Measurements from ENCODE around the gene MS4A15. TPM values are rescaled to one million over a fixed set of nuclear protein-coding genes. Genes with fewer than 3 reads are reported as not detected.
A peak's percentile ranks its signal among the peaks of the same experiment; 100 is the strongest.

Gene MS4A15
- total RNA-seq, 2 donors from 2014 or later = not detected

- Mint-ChIP-seq H3K4me3 (no peak overlapping the region), H3K27ac (no peak overlapping the region), H3K27me3 (peaks cover 16 to 47% of the 10 kb centered on the region in 2 donors), H3K4me1 (ENCODE audit: low read depth in 2 of 2) (no peaks in the 10 kb centered on the region), H3K9me3 (no peaks in the 10 kb centered on the region), H3K36me3 (no peaks in the 10 kb centered on the region)
- ATAC-seq = no peak
- DNase-seq (ENCODE audit: low spot score) = no peak
Observed at GRCh38 chr11:60761436-60762190, 4.9 kb downstream of the MS4A15 start.

- Mint-ChIP-seq H3K27me3 (peaks cover 19 to 48% of the 10 kb centered on the region in 2 donors), H3K4me3 (no peak overlapping the region), H3K27ac (no peak overlapping the region), H3K9me3 (no peaks in the 10 kb centered on the region), H3K4me1 (ENCODE audit: low read depth in 2 of 2) (no peaks in the 10 kb centered on the region), H3K36me3 (no peaks in the 10 kb centered on the region)
- no peak for DNase-seq (ENCODE audit: low spot score)
- ATAC-seq = no peak
Observed at GRCh38 chr11:60762851-60763691, 6.4 kb downstream of the MS4A15 start.

- Mint-ChIP-seq H3K4me1 (ENCODE audit: low read depth in 2 of 2) (no peaks in the 10 kb centered on the region), H3K27me3 (peaks cover 24 to 50% of the 10 kb centered on the region in 2 donors), H3K9me3 (no peaks in the 10 kb centered on the region), H3K4me3 (no peak overlapping the region), H3K36me3 (no peaks in the 10 kb centered on the region), H3K27ac (no peak overlapping the region)
- DNase-seq (ENCODE audit: low spot score) (no peak), ATAC-seq (no peak)
Observed at GRCh38 chr11:60763692-60764369, 7.2 kb downstream of the MS4A15 start.

GRCh38 chr11:60764879-60765278, 8.2 kb downstream of the MS4A15 start:
- ATAC-seq = no peak
- H3K27me3 Mint-ChIP-seq = peaks cover 20 to 42% of the 10 kb centered on the region in 2 donors
- no peaks in the 10 kb centered on the region for H3K4me1 Mint-ChIP-seq (ENCODE audit: low read depth in 2 of 2)
- no peaks in the 10 kb centered on the region for H3K36me3 Mint-ChIP-seq
- no peaks in the 10 kb centered on the region for H3K9me3 Mint-ChIP-seq
- no peak for DNase-seq (ENCODE audit: low spot score)
- no peak overlapping the region for H3K27ac Mint-ChIP-seq
- H3K4me3 Mint-ChIP-seq = no peak overlapping the region

- Mint-ChIP-seq H3K4me3 (no peak overlapping the region), H3K4me1 (ENCODE audit: low read depth in 2 of 2) (no peaks in the 10 kb centered on the region), H3K36me3 (no peaks in the 10 kb centered on the region), H3K9me3 (no peaks in the 10 kb centered on the region), H3K27me3 (peaks cover 15 to 37% of the 10 kb centered on the region in 2 donors), H3K27ac (no peak overlapping the region)
- DNase-seq (ENCODE audit: low spot score) (no peak), ATAC-seq (no peak)
Observed at GRCh38 chr11:60765355-60765754, 8.7 kb downstream of the MS4A15 start.

GRCh38 chr11:60766547-60766946, 9.9 kb downstream of the MS4A15 start:
- no peak overlapping the region for H3K27ac Mint-ChIP-seq
- H3K27me3 Mint-ChIP-seq = peaks cover 11 to 31% of the 10 kb centered on the region in 2 donors

GRCh38 chr11:60767388-60767811, 10.7 kb downstream of the MS4A15 start:
- DNase-seq (ENCODE audit: low spot score) = no peak
- ATAC-seq = peak in 1 of 2 donors; percentile 4
- H3K36me3 Mint-ChIP-seq = no peaks in the 10 kb centered on the region
- no peak overlapping the region for H3K27ac Mint-ChIP-seq
- no peaks in the 10 kb centered on the region for H3K4me1 Mint-ChIP-seq (ENCODE audit: low read depth in 2 of 2)
- H3K4me3 Mint-ChIP-seq = no peak overlapping the region
- no peaks in the 10 kb centered on the region for H3K9me3 Mint-ChIP-seq
- peaks cover 11 to 35% of the 10 kb centered on the region in 2 donors for H3K27me3 Mint-ChIP-seq

More at GRCh38 chr11:60766547-60766946, 9.9 kb downstream of the MS4A15 start:
- no peak for ATAC-seq
- H3K4me1 Mint-ChIP-seq (ENCODE audit: low read depth in 2 of 2) = no peaks in the 10 kb centered on the region
- no peak for DNase-seq (ENCODE audit: low spot score)
- H3K9me3 Mint-ChIP-seq = no peaks in the 10 kb centered on the region
- no peaks in the 10 kb centered on the region for H3K36me3 Mint-ChIP-seq
- no peak overlapping the region for H3K4me3 Mint-ChIP-seq

GRCh38 chr11:60768202-60768601, 11.5 kb downstream of the MS4A15 start:
- DNase-seq (ENCODE audit: low spot score) (no peak), ATAC-seq (no peak)
- Mint-ChIP-seq H3K4me3 (no peak overlapping the region), H3K9me3 (no peaks in the 10 kb centered on the region), H3K27me3 (peaks cover 11 to 35% of the 10 kb centered on the region in 2 donors), H3K4me1 (ENCODE audit: low read depth in 2 of 2) (no peaks in the 10 kb centered on the region), H3K27ac (no peak overlapping the region), H3K36me3 (no peaks in the 10 kb centered on the region)

- Mint-ChIP-seq H3K4me3 (no peak overlapping the region), H3K27ac (no peak overlapping the region), H3K27me3 (peaks cover 11 to 29% of the 10 kb centered on the region in 2 donors), H3K4me1 (ENCODE audit: low read depth in 2 of 2) (no peaks in the 10 kb centered on the region), H3K36me3 (no peaks in the 10 kb centered on the region), H3K9me3 (no peaks in the 10 kb centered on the region)
- DNase-seq (ENCODE audit: low spot score) (no peak), ATAC-seq (no peak)
Observed at GRCh38 chr11:60769273-60769672, 12.6 kb downstream of the MS4A15 start.

- peaks cover 0 to 5% of the 10 kb centered on the region in 2 donors for H3K4me1 Mint-ChIP-seq (ENCODE audit: low read depth in 2 of 2)
- ATAC-seq (peak in 1 of 2 donors; percentile 11), DNase-seq (ENCODE audit: low spot score) (no peak)
- H3K27me3 Mint-ChIP-seq = peaks cover 11 to 26% of the 10 kb centered on the region in 2 donors
- H3K27ac Mint-ChIP-seq = no peak overlapping the region
- no peaks in the 10 kb centered on the region for H3K9me3 Mint-ChIP-seq
- H3K36me3 Mint-ChIP-seq = no peaks in the 10 kb centered on the region
- H3K4me3 Mint-ChIP-seq = no peak overlapping the region
Observed at GRCh38 chr11:60769811-60770210, 13.1 kb downstream of the MS4A15 start.

GRCh38 chr11:60771146-60771545, 14.5 kb downstream of the MS4A15 start:
- Mint-ChIP-seq H3K9me3 (no peaks in the 10 kb centered on the region), H3K27ac (no peak overlapping the region), H3K27me3 (peaks cover 11 to 25% of the 10 kb centered on the region in 2 donors), H3K36me3 (no peaks in the 10 kb centered on the region), H3K4me3 (no peak overlapping the region), H3K4me1 (ENCODE audit: low read depth in 2 of 2) (peaks cover 0 to 8% of the 10 kb centered on the region in 2 donors)
- ATAC-seq = no peak
- no peak for DNase-seq (ENCODE audit: low spot score)

GRCh38 chr11:60771879-60772525, 15.3 kb downstream of the MS4A15 start:
- no peak overlapping the region for H3K4me3 Mint-ChIP-seq
- H3K9me3 Mint-ChIP-seq = no peaks in the 10 kb centered on the region
- DNase-seq (ENCODE audit: low spot score) (no peak), ATAC-seq (no peak)
- no peak overlapping the region for H3K27ac Mint-ChIP-seq
- H3K4me1 Mint-ChIP-seq (ENCODE audit: low read depth in 2 of 2) = peaks cover 0 to 8% of the 10 kb centered on the region in 2 donors
- H3K36me3 Mint-ChIP-seq = no peaks in the 10 kb centered on the region
- H3K27me3 Mint-ChIP-seq = peaks cover 6 to 16% of the 10 kb centered on the region in 2 donors

GRCh38 chr11:60772666-60773065, 16.0 kb downstream of the MS4A15 start:
- DNase-seq (ENCODE audit: low spot score) (no peak), ATAC-seq (no peak)
- H3K27me3 Mint-ChIP-seq = peaks cover 5 to 14% of the 10 kb centered on the region in 2 donors
- no peaks in the 10 kb centered on the region for H3K36me3 Mint-ChIP-seq
- peaks cover 0 to 8% of the 10 kb centered on the region in 2 donors for H3K4me1 Mint-ChIP-seq (ENCODE audit: low read depth in 2 of 2)
- H3K27ac Mint-ChIP-seq = no peak overlapping the region
- no peak overlapping the region for H3K4me3 Mint-ChIP-seq
- no peaks in the 10 kb centered on the region for H3K9me3 Mint-ChIP-seq

Data from natural killer cell treated with Interleukin-12 subunit alpha and Interleukin-12 subunit beta and Interleukin-15 and Interleukin-18, amount 100 ng/mL, for 72 hours (primary cell).